ENCODE results near the gene HMGXB4.

The HMGXB4 gene

GRCh38 chr22:35335468-35335867 lies 78.2 kb downstream of the HMGXB4 start:
- H3K4me3 ChIP-seq (ENCODE audit: low read length) = no peak overlapping the region
- no peak overlapping the region for H3K27ac ChIP-seq (ENCODE audit: low read depth, low read length)
- H3F3A ChIP-seq (ENCODE audit: control insufficient read depth, insufficient read depth) = no peaks in the 10 kb centered on the region
- H3K36me3 ChIP-seq (ENCODE audit: control insufficient read depth, low read length) = no peaks in the 10 kb centered on the region
- no peaks in the 10 kb centered on the region for H3K79me2 ChIP-seq (ENCODE audit: control insufficient read depth, low read length)
- H4K20me1 ChIP-seq (ENCODE audit: control insufficient read depth, insufficient read depth, low read depth, low read length) = no peaks in the 10 kb centered on the region
- H3K4me2 ChIP-seq (ENCODE audit: low read length) = no peak overlapping the region
- H3K27me3 ChIP-seq (ENCODE audit: control insufficient read depth, low read length) = no peaks in the 10 kb centered on the region
- no peaks in the 10 kb centered on the region for H3K9me2 ChIP-seq (replicated peaks; ENCODE audit: control insufficient read depth, low read length)
- peaks cover 4% of the 10 kb centered on the region for H3K4me1 ChIP-seq (ENCODE audit: control insufficient read depth, low read length)
- TF ChIP-seq EZH2phosphoT487 (IDR thresholded peaks at IDR 0.05; ENCODE audit: borderline replicate concordance, low read length) = no peak
- TF ChIP-seq, protein P1, sequence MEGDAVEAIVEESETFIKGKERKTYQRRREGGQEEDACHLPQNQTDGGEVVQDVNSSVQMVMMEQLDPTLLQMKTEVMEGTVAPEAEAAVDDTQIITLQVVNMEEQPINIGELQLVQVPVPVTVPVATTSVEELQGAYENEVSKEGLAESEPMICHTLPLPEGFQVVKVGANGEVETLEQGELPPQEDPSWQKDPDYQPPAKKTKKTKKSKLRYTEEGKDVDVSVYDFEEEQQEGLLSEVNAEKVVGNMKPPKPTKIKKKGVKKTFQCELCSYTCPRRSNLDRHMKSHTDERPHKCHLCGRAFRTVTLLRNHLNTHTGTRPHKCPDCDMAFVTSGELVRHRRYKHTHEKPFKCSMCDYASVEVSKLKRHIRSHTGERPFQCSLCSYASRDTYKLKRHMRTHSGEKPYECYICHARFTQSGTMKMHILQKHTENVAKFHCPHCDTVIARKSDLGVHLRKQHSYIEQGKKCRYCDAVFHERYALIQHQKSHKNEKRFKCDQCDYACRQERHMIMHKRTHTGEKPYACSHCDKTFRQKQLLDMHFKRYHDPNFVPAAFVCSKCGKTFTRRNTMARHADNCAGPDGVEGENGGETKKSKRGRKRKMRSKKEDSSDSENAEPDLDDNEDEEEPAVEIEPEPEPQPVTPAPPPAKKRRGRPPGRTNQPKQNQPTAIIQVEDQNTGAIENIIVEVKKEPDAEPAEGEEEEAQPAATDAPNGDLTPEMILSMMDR (IDR thresholded peaks at IDR 0.05; ENCODE audit: low read depth, low read length, poor library complexity, severe bottlenecking) = no peak
- no peaks in the 10 kb centered on the region for H3K9me3 ChIP-seq (ENCODE audit: control insufficient read depth, insufficient read depth, low read length)

DNA sequence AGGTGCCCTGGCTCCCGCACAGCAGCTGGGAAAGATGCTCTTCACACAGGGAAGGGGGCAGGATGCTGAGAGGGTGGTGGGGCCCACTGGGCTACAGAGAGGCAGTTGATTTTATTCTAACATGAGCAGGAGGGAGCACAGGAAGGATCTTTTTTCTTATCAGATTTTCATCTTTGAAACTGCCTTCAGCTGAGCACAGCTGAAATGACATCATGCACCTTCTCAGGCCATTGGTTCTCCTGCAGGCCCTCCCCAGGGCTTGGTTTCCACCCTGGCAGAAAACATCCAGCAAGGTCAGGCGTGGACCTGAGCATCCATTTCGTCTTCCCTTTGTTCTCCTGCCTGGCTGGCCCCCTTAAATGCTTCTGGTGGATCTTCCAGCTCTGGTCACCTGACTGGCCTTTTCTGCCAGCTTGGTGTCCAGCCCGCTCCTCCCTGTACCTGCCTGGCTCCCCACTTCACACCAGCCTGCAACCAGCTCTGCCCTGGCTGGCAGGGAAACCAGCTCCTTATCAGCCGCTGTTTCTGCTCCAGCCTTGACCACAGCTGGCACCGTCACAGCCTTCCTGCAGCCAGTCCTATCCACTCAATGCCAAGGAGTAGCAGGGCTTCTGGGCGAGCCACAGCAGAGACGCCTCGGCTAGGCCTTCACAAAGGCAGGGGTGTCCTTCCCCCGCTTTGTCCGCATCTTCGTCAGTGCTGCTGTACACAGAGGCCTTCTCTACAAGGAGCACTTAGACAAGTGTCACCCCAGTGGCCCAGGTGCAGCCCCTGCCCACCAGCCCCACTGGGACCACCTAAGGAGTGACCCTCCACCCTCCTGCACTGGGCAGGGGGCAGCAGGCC lies 78.9 kb downstream of the HMGXB4 start:
- Histone ChIP-seq H3K4me1 (ENCODE audit: control insufficient read depth, low read length) (peaks cover under 1% of the 10 kb centered on the region), H4K20me1 (ENCODE audit: control insufficient read depth, insufficient read depth, low read depth, low read length) (no peaks in the 10 kb centered on the region), H3K9me2 (replicated peaks; ENCODE audit: control insufficient read depth, low read length) (no peaks in the 10 kb centered on the region), H3K27ac (ENCODE audit: low read depth, low read length) (no peak overlapping the region), H3K9me3 (ENCODE audit: control insufficient read depth, insufficient read depth, low read length) (no peaks in the 10 kb centered on the region), H3K4me3 (ENCODE audit: low read length) (no peak overlapping the region), H3K4me2 (ENCODE audit: low read length) (no peak overlapping the region), H3F3A (ENCODE audit: control insufficient read depth, insufficient read depth) (no peaks in the 10 kb centered on the region), H3K36me3 (ENCODE audit: control insufficient read depth, low read length) (no peaks in the 10 kb centered on the region), H3K79me2 (ENCODE audit: control insufficient read depth, low read length) (no peaks in the 10 kb centered on the region), H3K27me3 (ENCODE audit: control insufficient read depth, low read length) (no peaks in the 10 kb centered on the region)
- TF ChIP-seq EZH2phosphoT487 (IDR thresholded peaks at IDR 0.05; ENCODE audit: borderline replicate concordance, low read length) = no peak
- TF ChIP-seq, protein P1 (IDR thresholded peaks at IDR 0.05; ENCODE audit: low read depth, low read length, poor library complexity, severe bottlenecking) = no peak

DNA sequence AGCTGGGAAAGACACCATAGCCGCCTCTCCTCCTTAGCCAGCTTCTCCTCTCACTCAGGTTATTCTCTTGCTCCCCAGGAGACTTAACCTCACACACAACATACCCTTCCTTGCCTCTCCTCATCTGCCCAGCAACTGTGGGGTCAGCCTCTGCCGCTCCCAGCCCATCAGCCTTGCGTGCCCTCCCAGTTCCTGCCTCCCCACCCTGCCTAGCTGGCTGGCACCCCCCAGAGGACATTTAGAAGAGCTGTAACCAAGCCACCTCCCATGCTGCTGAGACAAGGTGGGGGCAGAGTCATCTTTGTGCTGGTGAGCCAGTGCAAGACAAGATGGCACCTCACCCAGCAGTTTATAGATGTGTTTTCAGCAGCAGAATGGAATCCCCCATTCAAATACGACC lies 80.6 kb downstream of the HMGXB4 start:
- Histone ChIP-seq H3K9me3 (ENCODE audit: control insufficient read depth, insufficient read depth, low read length) (peaks cover under 1% of the 10 kb centered on the region; the same call in 1 of the 2 replicates), H4K20me1 (ENCODE audit: control insufficient read depth, insufficient read depth, low read depth, low read length) (no peaks in the 10 kb centered on the region), H3K36me3 (ENCODE audit: control insufficient read depth, low read length) (no peaks in the 10 kb centered on the region), H3K4me1 (ENCODE audit: control insufficient read depth, low read length) (peaks cover 11% of the 10 kb centered on the region), H3K27me3 (ENCODE audit: control insufficient read depth, low read length) (no peaks in the 10 kb centered on the region), H3K27ac (ENCODE audit: low read depth, low read length) (no peak overlapping the region), H3K4me3 (ENCODE audit: low read length) (no peak overlapping the region), H3K9me2 (replicated peaks; ENCODE audit: control insufficient read depth, low read length) (no peaks in the 10 kb centered on the region), H3K79me2 (ENCODE audit: control insufficient read depth, low read length) (no peaks in the 10 kb centered on the region), H3K4me2 (ENCODE audit: low read length) (no peak overlapping the region), H3F3A (ENCODE audit: control insufficient read depth, insufficient read depth) (0 out of 2 replicates have a peak, but pooled peaks cover 3% of the 10 kb centered on the region)
- TF ChIP-seq, protein P1 (IDR thresholded peaks at IDR 0.05; ENCODE audit: low read depth, low read length, poor library complexity, severe bottlenecking) = peak; percentile 51
- no peak for TF ChIP-seq EZH2phosphoT487 (IDR thresholded peaks at IDR 0.05; ENCODE audit: borderline replicate concordance, low read length)

Measured in DOHH2 (cell line).